IPS-18a (cell line): ENCODE data around the gene MVB12B.

Source experiments
- H3K27ac ChIP-seq: one replicate; pipeline ENCODE4 v1.5.1; 2013; ENCODE audit warnings: low read length
- H3K27me3 ChIP-seq: one replicate; pipeline ENCODE4 v1.6.1; 2013; ENCODE audit warnings: mild to moderate bottlenecking, low read length; ENCODE audit not compliant: control insufficient read depth, insufficient read depth
- H3K36me3 ChIP-seq: one replicate; pipeline ENCODE4 v1.6.1; 2013; ENCODE audit warnings: low read depth, low read length; ENCODE audit not compliant: control insufficient read depth
- H3K4me1 ChIP-seq: one replicate; pipeline ENCODE4 v1.6.1; 2013; ENCODE audit warnings: low read depth, low read length; ENCODE audit not compliant: control insufficient read depth
- H3K4me3 ChIP-seq: one replicate; pipeline ENCODE4 v1.5.1; 2013; ENCODE audit warnings: low read length
- H3K9ac ChIP-seq: one replicate; pipeline ENCODE4 v1.6.1; 2013; ENCODE audit warnings: mild to moderate bottlenecking, low read length, moderate library complexity
- H3K9me3 ChIP-seq: one replicate; pipeline ENCODE4 v1.6.1; 2013; ENCODE audit warnings: low read depth, low read length; ENCODE audit not compliant: control insufficient read depth

MVB12B gene

GRCh38 chr9:126489581-126490213, 163.1 kb downstream of the MVB12B start:
- peaks cover 8% of the 10 kb centered on the region for H3K4me1 ChIP-seq
- H3K27ac ChIP-seq, result no peak overlapping the region
- no peak overlapping the region for H3K9ac ChIP-seq
- H3K36me3 ChIP-seq, result no peaks in the 10 kb centered on the region
- no peaks in the 10 kb centered on the region for H3K9me3 ChIP-seq
- H3K27me3 ChIP-seq, result peaks cover 9% of the 10 kb centered on the region
- no peak overlapping the region for H3K4me3 ChIP-seq

- Histone ChIP-seq H3K36me3 (no peaks in the 10 kb centered on the region), H3K4me3 (no peak overlapping the region), H3K4me1 (peaks cover 8% of the 10 kb centered on the region), H3K27ac (no peak overlapping the region), H3K27me3 (peaks cover 9% of the 10 kb centered on the region), H3K9me3 (no peaks in the 10 kb centered on the region), H3K9ac (no peak overlapping the region)
Measured at GRCh38 chr9:126490214-126490631, 163.6 kb downstream of the MVB12B start.

GRCh38 chr9:126490871-126491567, 164.4 kb downstream of the MVB12B start:
- Histone ChIP-seq H3K9me3 (no peaks in the 10 kb centered on the region), H3K9ac (no peak overlapping the region), H3K4me1 (peaks cover 8% of the 10 kb centered on the region), H3K4me3 (no peak overlapping the region), H3K36me3 (no peaks in the 10 kb centered on the region), H3K27ac (no peak overlapping the region), H3K27me3 (peaks cover 9% of the 10 kb centered on the region)

GRCh38 chr9:126491568-126491879, 164.9 kb downstream of the MVB12B start:
- Histone ChIP-seq H3K27ac (no peak overlapping the region), H3K27me3 (peaks cover 9% of the 10 kb centered on the region), H3K4me3 (no peak overlapping the region), H3K4me1 (peaks cover 8% of the 10 kb centered on the region), H3K9me3 (no peaks in the 10 kb centered on the region), H3K36me3 (no peaks in the 10 kb centered on the region), H3K9ac (no peak overlapping the region)

- Histone ChIP-seq H3K27me3 (peaks cover 9% of the 10 kb centered on the region), H3K4me1 (peaks cover 8% of the 10 kb centered on the region), H3K4me3 (no peak overlapping the region), H3K27ac (no peak overlapping the region), H3K36me3 (no peaks in the 10 kb centered on the region), H3K9me3 (no peaks in the 10 kb centered on the region), H3K9ac (no peak overlapping the region)
Measured at GRCh38 chr9:126491949-126492348, 165.3 kb downstream of the MVB12B start.

- Histone ChIP-seq H3K27ac (no peak overlapping the region), H3K4me3 (no peak overlapping the region), H3K36me3 (no peaks in the 10 kb centered on the region), H3K27me3 (peaks cover 9% of the 10 kb centered on the region), H3K4me1 (peaks cover 8% of the 10 kb centered on the region), H3K9ac (no peak overlapping the region), H3K9me3 (no peaks in the 10 kb centered on the region)
Measured at GRCh38 chr9:126494264-126494663, 167.6 kb downstream of the MVB12B start.

GRCh38 chr9:126494746-126495145, 168.1 kb downstream of the MVB12B start:
- no peak overlapping the region for H3K27ac ChIP-seq
- H3K9ac ChIP-seq, result no peak overlapping the region
- no peak overlapping the region for H3K4me3 ChIP-seq
- no peaks in the 10 kb centered on the region for H3K36me3 ChIP-seq
- H3K4me1 ChIP-seq, result peaks cover 8% of the 10 kb centered on the region
- H3K9me3 ChIP-seq, result no peaks in the 10 kb centered on the region
- H3K27me3 ChIP-seq, result peaks cover 13% of the 10 kb centered on the region

- Histone ChIP-seq H3K9me3 (no peaks in the 10 kb centered on the region), H3K9ac (no peak overlapping the region), H3K4me3 (no peak overlapping the region), H3K4me1 (peaks cover 12% of the 10 kb centered on the region), H3K27me3 (peaks cover 20% of the 10 kb centered on the region), H3K36me3 (no peaks in the 10 kb centered on the region), H3K27ac (no peak overlapping the region)
Measured at GRCh38 chr9:126495411-126496180, 169.0 kb downstream of the MVB12B start.

- no peaks in the 10 kb centered on the region for H3K9me3 ChIP-seq
- peaks cover 10% of the 10 kb centered on the region for H3K4me1 ChIP-seq
- H3K4me3 ChIP-seq, result no peak overlapping the region
- H3K36me3 ChIP-seq, result no peaks in the 10 kb centered on the region
- H3K27ac ChIP-seq, result no peak overlapping the region
- H3K9ac ChIP-seq, result no peak overlapping the region
- H3K27me3 ChIP-seq, result peaks cover 16% of the 10 kb centered on the region
Measured at GRCh38 chr9:126496181-126496576, 169.6 kb downstream of the MVB12B start.

- Histone ChIP-seq H3K9ac (no peak overlapping the region), H3K36me3 (no peaks in the 10 kb centered on the region), H3K4me3 (no peak overlapping the region), H3K9me3 (no peaks in the 10 kb centered on the region), H3K4me1 (peaks cover 12% of the 10 kb centered on the region), H3K27ac (no peak overlapping the region), H3K27me3 (peaks cover 15% of the 10 kb centered on the region)
Measured at GRCh38 chr9:126496781-126497659, 170.4 kb downstream of the MVB12B start.

GRCh38 chr9:126497660-126498275, 171.1 kb downstream of the MVB12B start:
- Histone ChIP-seq H3K27me3 (peaks cover 15% of the 10 kb centered on the region), H3K36me3 (no peaks in the 10 kb centered on the region), H3K9ac (no peak overlapping the region), H3K4me3 (no peak overlapping the region), H3K9me3 (no peaks in the 10 kb centered on the region), H3K27ac (no peak overlapping the region), H3K4me1 (peaks cover 12% of the 10 kb centered on the region)
